Endothelial cell of umbilical vein (primary cell): ENCODE results near the gene MARCHF9. TPM values are rescaled to one million over a fixed set of nuclear protein-coding genes. Genes with fewer than 3 reads are reported as not detected.

Source experiments
- BruUV-seq: library from RNA; stranded (reverse); fragments of 400-500 nt; replicated peaks from 2 replicates; lab custom pipeline; 2021; lab: Mats Ljungman, UMichigan
- CTCF ChIA-PET: fragments of 300-600, 350-600 bp; sonication (Branson Sonifier 250); formaldehyde crosslinking; loops from one replicate; lab custom pipeline; 2021; ENCODE audit warnings: antibody characterized with exemption, inconsistent platforms; lab: Charles Lee
- POLR2A ChIA-PET: fragments of 300-600, 350-600 bp; sonication (Branson Sonifier 250); formaldehyde crosslinking; loops from one replicate; lab custom pipeline; 2021; ENCODE audit warnings: antibody characterized with exemption, inconsistent platforms; lab: Charles Lee
- DNase-seq: peaks from one replicate; pipeline ENCODE4 v3.0.0-alpha.2; 2011; ENCODE audit warnings: low read depth, low spot score
- FAIRE-seq: peaks from 2 replicates; lab custom pipeline; 2011; peaks lifted over from hg19 to GRCh38; lab: Jason Lieb, UNC
- H2AFZ ChIP-seq: 2 replicates; pipeline ENCODE4 v1.6.0; 2012; ENCODE audit warnings: low read depth, low read length, control low read depth, inconsistent platforms
- H3K27ac ChIP-seq: 2 replicates; pipeline ENCODE4 v1.5.1; 2011; ENCODE audit warnings: low read depth, mild to moderate bottlenecking, control low read depth, low read length, moderate library complexity; ENCODE audit not compliant: insufficient read depth
- H3K27me3 ChIP-seq, 2 experiments: 2 replicates each; pipeline versions ENCODE4 v1.6.0 to v1.6.1; 2011; ENCODE audit warnings: low read length in 2 of 2, mixed read lengths in 1 of 2; ENCODE audit not compliant: control insufficient read depth in 2 of 2, insufficient read depth in 2 of 2
- H3K36me3 ChIP-seq, 2 experiments: 2 replicates in 1 of 2; 3 replicates in 1 of 2; pipeline ENCODE4 v1.5.1; 2011; ENCODE audit warnings: low read length in 2 of 2, mild to moderate bottlenecking in 1 of 2, moderate library complexity in 1 of 2; ENCODE audit not compliant: control insufficient read depth in 2 of 2, insufficient read depth in 2 of 2; ENCODE audit errors: extremely low read depth in 1 of 2
- H3K4me1 ChIP-seq: 3 replicates; pipeline ENCODE4 v1.5.1; 2011; ENCODE audit warnings: mild to moderate bottlenecking, low read length; ENCODE audit not compliant: control insufficient read depth, insufficient read depth; ENCODE audit errors: extremely low read depth
- H3K4me2 ChIP-seq: 2 replicates; pipeline ENCODE4 v1.6.1; 2011; ENCODE audit warnings: low read length, control low read depth, mixed read lengths; ENCODE audit not compliant: insufficient read depth
- H3K4me3 ChIP-seq, 3 experiments: fragments of 200-600 bp in 1 of 3; sonication (generic), shearing (Covaris generic) in 1 of 3; replicated peaks in 1 of 3; 2 replicates each; pipeline ENCODE4 v1.5.1; 2011 to 2016; ENCODE audit warnings: control low read depth in 3 of 3, low read length in 3 of 3, mild to moderate bottlenecking in 2 of 3, inconsistent platforms in 1 of 3, low read depth in 1 of 3, moderate library complexity in 1 of 3; ENCODE audit not compliant: insufficient read depth in 1 of 3
- H3K79me2 ChIP-seq: 2 replicates; pipeline ENCODE4 v1.6.0; 2012; ENCODE audit warnings: low read length, inconsistent platforms; ENCODE audit not compliant: control insufficient read depth, insufficient read depth
- H3K9ac ChIP-seq: replicated peaks from 2 replicates; pipeline ENCODE3; 2011; ENCODE audit warnings: low read length, control low read depth; ENCODE audit not compliant: insufficient read depth; ENCODE audit errors: extremely low read depth
- H3K9me1 ChIP-seq: replicated peaks from 3 replicates; pipeline ENCODE4 v1.6.0; 2011; ENCODE audit warnings: mild to moderate bottlenecking, low read length; ENCODE audit not compliant: control insufficient read depth, insufficient read depth; ENCODE audit errors: extremely low read depth
- H3K9me3 ChIP-seq: replicated peaks from 2 replicates; pipeline ENCODE4 v1.5.1; 2012; ENCODE audit warnings: low read length, inconsistent platforms; ENCODE audit not compliant: control insufficient read depth, insufficient read depth
- H4K20me1 ChIP-seq: replicated peaks from 2 replicates; pipeline ENCODE3; 2011; ENCODE audit warnings: mild to moderate bottlenecking, low read length; ENCODE audit not compliant: control insufficient read depth, insufficient read depth; ENCODE audit errors: extremely low read depth
- EZH2 ChIP-seq: IDR thresholded peaks from 2 replicates; pipeline ENCODE4 v1.6.1; 2012; ENCODE audit warnings: borderline replicate concordance, low read depth, mild to moderate bottlenecking, moderate library complexity, low read length, inconsistent platforms; ENCODE audit not compliant: severe bottlenecking
- FOS ChIP-seq: IDR thresholded peaks from 2 replicates; pipeline ENCODE4 v1.6.1; 2011; ENCODE audit warnings: mild to moderate bottlenecking, low read length, moderate library complexity, borderline replicate concordance; ENCODE audit not compliant: insufficient read depth
- GATA2 ChIP-seq: IDR thresholded peaks from 2 replicates; pipeline ENCODE4 v1.7.0; 2011; ENCODE audit warnings: low read depth, mild to moderate bottlenecking, moderate library complexity, mixed read lengths, low read length; ENCODE audit not compliant: insufficient read length, insufficient read depth
- JUN ChIP-seq: IDR thresholded peaks from 2 replicates; pipeline ENCODE4 v1.6.1; 2011; ENCODE audit warnings: borderline replicate concordance, low read depth; ENCODE audit not compliant: insufficient read length, insufficient read depth
- MYC ChIP-seq: IDR thresholded peaks from one replicate; pipeline ENCODE4 v1.6.1; 2011; ENCODE audit warnings: mild to moderate bottlenecking, low read depth, low read length
- POLR2A ChIP-seq: IDR thresholded peaks from 2 replicates; pipeline ENCODE4 v1.6.1; 2012; ENCODE audit warnings: low read depth, mild to moderate bottlenecking, control low read depth, low read length
- POLR2AphosphoS5 ChIP-seq: IDR thresholded peaks from 2 replicates; pipeline ENCODE4 v1.6.1; 2012; ENCODE audit warnings: low read depth, mild to moderate bottlenecking, control low read depth, low read length, moderate library complexity; ENCODE audit not compliant: insufficient read depth
- dilution Hi-C: fragments of 300-500 bp; cut with MboI; formaldehyde crosslinking; loops from one replicate; pipeline ENCODE4 v1.15.0; 2019; ENCODE audit warnings: low sequenced_read_pairs; ENCODE audit not compliant: extremely low pct_ligation_motif_present
- intact Hi-C: fragments of 100-400 bp; cut with micrococcal nuclease; formaldehyde crosslinking; loops from one replicate; pipeline ENCODE4 v1.10.0; 2022
- polyA plus RNA-seq, 4 experiments: library from polyadenylated mRNA; depleted of rRNA in 3 of 4; stranded (reverse) in 3 of 4; unstranded in 1 of 4; fragments of >200 nt; gene quantifications; 2 replicates each; pipeline versions ENCODE4 v1.2.1 to v1.2.3, GENCODE V29; 2011 to 2012; ENCODE audit warnings: missing spikeins in 1 of 4
- total RNA-seq: library from RNA; stranded (reverse); gene quantifications from 2 replicates; pipeline ENCODE4 v1.2.3, GENCODE V29; 2021
- TF ChIP-seq, protein P1 (sequence below), 2 donors: IDR thresholded peaks; 1 replicate in 1 of 2; 2 replicates in 1 of 2; pipeline ENCODE4 v1.5.1; 2011; ENCODE audit warnings: low read length in 2 of 2, mild to moderate bottlenecking in 2 of 2, moderate library complexity in 2 of 2, control low read depth in 1 of 2, inconsistent platforms in 1 of 2, low read depth in 1 of 2; ENCODE audit not compliant: insufficient read depth in 1 of 2; ENCODE audit errors: extremely low read depth in 1 of 2
- TF ChIP-seq, protein P2 (sequence below): IDR thresholded peaks from 2 replicates; pipeline ENCODE4 v1.6.1; 2011; ENCODE audit not compliant: insufficient read depth, insufficient read length

Gene MARCHF9
- total and polyA plus RNA-seq, 2 donors (not counting 3 experiments of a cell fraction or from before 2014, with no cell fraction given), result 4.6 to 4.8 TPM

GRCh38 chr12:57716305-57716704 is 38.6 kb upstream of the MARCHF9 start:
- H3K4me2 ChIP-seq, result no peak overlapping the region
- no peaks in the 10 kb centered on the region for H3K9me3 ChIP-seq
- H3K27ac ChIP-seq, result no peak overlapping the region
- H3K27me3 ChIP-seq, result no peaks in the 10 kb centered on the region
- no peaks in the 10 kb centered on the region for H3K4me1 ChIP-seq
- ChIA-PET CTCF (interaction anchor here (1.3 kb wide), 1 partner anchor 10 kb away, joined by 5 read pairs; no protein-coding TSS in a partner anchor), POLR2A (no interaction called here)
- no peaks in the 10 kb centered on the region for H4K20me1 ChIP-seq
- H3K79me2 ChIP-seq, result no peaks in the 10 kb centered on the region
- H3K9ac ChIP-seq, result no peak overlapping the region
- H2AFZ ChIP-seq, result no peak overlapping the region
- intact Hi-C loops, result no loop called here
- no peak overlapping the region for H3K4me3 ChIP-seq
- no peaks in the 10 kb centered on the region for H3K9me1 ChIP-seq
- H3K36me3 ChIP-seq, result peaks cover 0 to 41% of the 10 kb centered on the region in 2 experiments
- no peak for FAIRE-seq
- TF ChIP-seq FOS, result no peak
- no peak for TF ChIP-seq POLR2AphosphoS5
- TF ChIP-seq GATA2, result no peak
- no peak for TF ChIP-seq MYC
- no peak for TF ChIP-seq JUN
- TF ChIP-seq, protein P1, sequence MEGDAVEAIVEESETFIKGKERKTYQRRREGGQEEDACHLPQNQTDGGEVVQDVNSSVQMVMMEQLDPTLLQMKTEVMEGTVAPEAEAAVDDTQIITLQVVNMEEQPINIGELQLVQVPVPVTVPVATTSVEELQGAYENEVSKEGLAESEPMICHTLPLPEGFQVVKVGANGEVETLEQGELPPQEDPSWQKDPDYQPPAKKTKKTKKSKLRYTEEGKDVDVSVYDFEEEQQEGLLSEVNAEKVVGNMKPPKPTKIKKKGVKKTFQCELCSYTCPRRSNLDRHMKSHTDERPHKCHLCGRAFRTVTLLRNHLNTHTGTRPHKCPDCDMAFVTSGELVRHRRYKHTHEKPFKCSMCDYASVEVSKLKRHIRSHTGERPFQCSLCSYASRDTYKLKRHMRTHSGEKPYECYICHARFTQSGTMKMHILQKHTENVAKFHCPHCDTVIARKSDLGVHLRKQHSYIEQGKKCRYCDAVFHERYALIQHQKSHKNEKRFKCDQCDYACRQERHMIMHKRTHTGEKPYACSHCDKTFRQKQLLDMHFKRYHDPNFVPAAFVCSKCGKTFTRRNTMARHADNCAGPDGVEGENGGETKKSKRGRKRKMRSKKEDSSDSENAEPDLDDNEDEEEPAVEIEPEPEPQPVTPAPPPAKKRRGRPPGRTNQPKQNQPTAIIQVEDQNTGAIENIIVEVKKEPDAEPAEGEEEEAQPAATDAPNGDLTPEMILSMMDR (IDR thresholded peaks at IDR 0.05; ENCODE audit: extremely low read depth in 1 of 2, insufficient read depth in 1 of 2, low read depth in 1 of 2, low read length in 2 of 2), result no peak
- TF ChIP-seq, protein P2, sequence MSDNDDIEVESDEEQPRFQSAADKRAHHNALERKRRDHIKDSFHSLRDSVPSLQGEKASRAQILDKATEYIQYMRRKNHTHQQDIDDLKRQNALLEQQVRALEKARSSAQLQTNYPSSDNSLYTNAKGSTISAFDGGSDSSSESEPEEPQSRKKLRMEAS, result no peak
- TF ChIP-seq EZH2, result no peak
- TF ChIP-seq POLR2A, result no peak
- dilution Hi-C loops, result no loop called here
- DNase-seq, result no peak
- no TSS peak for BruUV-seq
